K562 (cell line): ENCODE results near the gene CDC6. TPM values are rescaled to one million over a fixed set of nuclear protein-coding genes. Genes with fewer than 3 reads are reported as not detected.

Experiments used
- ARID2 ChIP-seq: fragments of 450-650 bp; IDR thresholded peaks from 2 replicates; pipeline ENCODE4 v1.6.1; 2017; ENCODE audit warnings: antibody characterized with exemption, mild to moderate bottlenecking
- CREBBP ChIP-seq: IDR thresholded peaks from one replicate; pipeline ENCODE4 v1.6.1; 2012; ENCODE audit warnings: low read depth, mild to moderate bottlenecking, control low read depth, inconsistent platforms, low read length
- CSDE1 ChIP-seq, 2 experiments: fragments of 450-650 bp; IDR thresholded peaks; 2 replicates each; pipeline ENCODE4 v1.6.1; 2016; ENCODE audit warnings: mild to moderate bottlenecking in 1 of 2
- DEAF1 ChIP-seq: fragments of 450-650 bp; formaldehyde crosslinking; IDR thresholded peaks from 2 replicates; pipeline ENCODE4 v1.4.0; 2020; ENCODE audit warnings: mild to moderate bottlenecking, moderate library complexity
- HDAC3 ChIP-seq: fragments of 450-650 bp; IDR thresholded peaks from 2 replicates; pipeline ENCODE4 v1.6.1; 2018; ENCODE audit warnings: borderline replicate concordance, mild to moderate bottlenecking, moderate library complexity; ENCODE audit not compliant: partially characterized antibody
- POLR2A ChIP-seq: fragments of 450-650 bp; conservative IDR thresholded peaks from 2 replicates; pipeline ENCODE4 v1.6.1; 2016
- RCOR1 ChIP-seq, 2 experiments: IDR thresholded peaks; 2 replicates each; pipeline ENCODE4 v1.6.1; 2012; ENCODE audit warnings: low read depth in 2 of 2, low read length in 2 of 2, borderline replicate concordance in 1 of 2, improper control_type of control experiment in 1 of 2
- REST ChIP-seq, 2 experiments: fragments of 450-650 bp; formaldehyde crosslinking in 1 of 2; IDR thresholded peaks; 2 replicates each; pipeline versions ENCODE4 v1.4.0 to v1.6.1; 2014 to 2020; ENCODE audit warnings: mild to moderate bottlenecking in 2 of 2, borderline replicate concordance in 1 of 2, low read depth in 1 of 2
- ZBTB17 ChIP-seq: fragments of 450-650 bp; formaldehyde crosslinking; IDR thresholded peaks from 2 replicates; pipeline ENCODE4 v1.4.0; 2020; ENCODE audit warnings: mild to moderate bottlenecking
- ZBTB7A ChIP-seq: IDR thresholded peaks from 2 replicates; pipeline ENCODE4 v1.6.1; 2011; ENCODE audit warnings: low read depth, mild to moderate bottlenecking, low read length, moderate library complexity, borderline replicate concordance; ENCODE audit not compliant: control insufficient read depth
- ZNF695 ChIP-seq: fragments of 450-650 bp; formaldehyde crosslinking; IDR thresholded peaks from 2 replicates; pipeline ENCODE4 v1.4.0; 2020; ENCODE audit warnings: mild to moderate bottlenecking, moderate library complexity
- polyA plus RNA-seq, 8 experiments: library from polyadenylated mRNA; depleted of rRNA in 4 of 8; stranded (reverse) in 5 of 8; unstranded in 3 of 8; fragments of >200 nt; fragmentation: Nextera tagmentation in 2 of 8; fragmentation: Illumina TruSeq in 1 of 8; extraction: Ambion mirVana in 2 of 8; extraction: Trizol in 1 of 8; gene quantifications; 2 replicates each; pipeline versions ENCODE4 v1.2.1 to v1.2.3, GENCODE V29; 2011 to 2014; ENCODE audit warnings: inconsistent platforms in 1 of 8, missing spikeins in 1 of 8
- total RNA-seq, 7 experiments: library from RNA; depleted of rRNA in 6 of 7; stranded (reverse); fragments of >200 nt in 6 of 7; fragmentation: Illumina TruSeq in 2 of 7; extraction: Trizol in 2 of 7; gene quantifications; 2 replicates each; pipeline versions ENCODE4 v1.2.1 to v1.2.3, GENCODE V29; 2011 to 2021; ENCODE audit warnings: low replicate concordance in 1 of 7
- TF ChIP-seq, protein P1 (sequence below): fragments of 250-450 bp; sonication (Bioruptor Pico); IDR thresholded peaks from 2 replicates; pipeline ENCODE4 v1.4.0; 2020

The CDC6 gene
- total and polyA plus RNA-seq, 9 of the 15 experiments (the other 6 are each of a cell fraction or from before 2014, with no cell fraction given), result 29.6 to 141 (median 106) TPM

GRCh38 chr17:40303009-40303657 lies 15.5 kb downstream of the CDC6 start (continued):
- TF ChIP-seq REST (IDR thresholded peaks at IDR 0.05; ENCODE audit: borderline replicate concordance) (peak; percentile 91), REST (CRISPR knock-in tag; IDR thresholded peaks at IDR 0.05; ENCODE audit: low read depth) (no peak), DEAF1 (CRISPR knock-in tag) (peak; percentile 79), RCOR1 (IDR thresholded peaks at IDR 0.05; ENCODE audit: borderline replicate concordance in 1 of 2, low read depth in 2 of 2, low read length in 2 of 2) (0 out of 4 replicates have a peak, but pooled peaks of 1 of the 2 experiments have one; percentile 18), ZNF695 (CRISPR knock-in tag) (no peak), ZBTB7A (no peak), CREBBP (no peak), HDAC3 (no peak), POLR2A (peak; percentile 22; the same call in 1 of the 2 replicates), CSDE1 (IDR thresholded peaks at IDR 0.05) (no peak), ARID2 (peak; percentile 94), ZBTB17 (CRISPR knock-in tag) (no peak)
- TF ChIP-seq, protein P1, sequence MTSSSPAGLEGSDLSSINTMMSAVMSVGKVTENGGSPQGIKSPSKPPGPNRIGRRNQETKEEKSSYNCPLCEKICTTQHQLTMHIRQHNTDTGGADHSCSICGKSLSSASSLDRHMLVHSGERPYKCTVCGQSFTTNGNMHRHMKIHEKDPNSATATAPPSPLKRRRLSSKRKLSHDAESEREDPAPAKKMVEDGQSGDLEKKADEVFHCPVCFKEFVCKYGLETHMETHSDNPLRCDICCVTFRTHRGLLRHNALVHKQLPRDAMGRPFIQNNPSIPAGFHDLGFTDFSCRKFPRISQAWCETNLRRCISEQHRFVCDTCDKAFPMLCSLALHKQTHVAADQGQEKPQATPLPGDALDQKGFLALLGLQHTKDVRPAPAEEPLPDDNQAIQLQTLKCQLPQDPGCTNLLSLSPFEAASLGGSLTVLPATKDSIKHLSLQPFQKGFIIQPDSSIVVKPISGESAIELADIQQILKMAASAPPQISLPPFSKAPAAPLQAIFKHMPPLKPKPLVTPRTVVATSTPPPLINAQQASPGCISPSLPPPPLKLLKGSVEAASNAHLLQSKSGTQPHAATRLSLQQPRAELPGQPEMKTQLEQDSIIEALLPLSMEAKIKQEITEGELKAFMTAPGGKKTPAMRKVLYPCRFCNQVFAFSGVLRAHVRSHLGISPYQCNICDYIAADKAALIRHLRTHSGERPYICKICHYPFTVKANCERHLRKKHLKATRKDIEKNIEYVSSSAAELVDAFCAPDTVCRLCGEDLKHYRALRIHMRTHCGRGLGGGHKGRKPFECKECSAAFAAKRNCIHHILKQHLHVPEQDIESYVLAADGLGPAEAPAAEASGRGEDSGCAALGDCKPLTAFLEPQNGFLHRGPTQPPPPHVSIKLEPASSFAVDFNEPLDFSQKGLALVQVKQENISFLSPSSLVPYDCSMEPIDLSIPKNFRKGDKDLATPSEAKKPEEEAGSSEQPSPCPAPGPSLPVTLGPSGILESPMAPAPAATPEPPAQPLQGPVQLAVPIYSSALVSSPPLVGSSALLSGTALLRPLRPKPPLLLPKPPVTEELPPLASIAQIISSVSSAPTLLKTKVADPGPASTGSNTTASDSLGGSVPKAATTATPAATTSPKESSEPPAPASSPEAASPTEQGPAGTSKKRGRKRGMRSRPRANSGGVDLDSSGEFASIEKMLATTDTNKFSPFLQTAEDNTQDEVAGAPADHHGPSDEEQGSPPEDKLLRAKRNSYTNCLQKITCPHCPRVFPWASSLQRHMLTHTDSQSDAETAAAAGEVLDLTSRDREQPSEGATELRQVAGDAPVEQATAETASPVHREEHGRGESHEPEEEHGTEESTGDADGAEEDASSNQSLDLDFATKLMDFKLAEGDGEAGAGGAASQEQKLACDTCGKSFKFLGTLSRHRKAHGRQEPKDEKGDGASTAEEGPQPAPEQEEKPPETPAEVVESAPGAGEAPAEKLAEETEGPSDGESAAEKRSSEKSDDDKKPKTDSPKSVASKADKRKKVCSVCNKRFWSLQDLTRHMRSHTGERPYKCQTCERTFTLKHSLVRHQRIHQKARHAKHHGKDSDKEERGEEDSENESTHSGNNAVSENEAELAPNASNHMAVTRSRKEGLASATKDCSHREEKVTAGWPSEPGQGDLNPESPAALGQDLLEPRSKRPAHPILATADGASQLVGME (CRISPR knock-in tag), result no peak
